NOMO-1 treated with DMSO at 0.1 percent for 48 hours (cell line): Measurements from ENCODE around the gene PCNT.
A peak's percentile ranks its signal among the peaks of the same experiment; 100 is the strongest.
"Not testable (repeated sequence)": the region's sequence is repeated elsewhere in the genome, so short reads cannot be mapped to it uniquely, and the experiment has no call there.

ENCODE experiments used
- DNase-seq: peaks from one replicate; lab custom pipeline; 2025; ENCODE audit not compliant: unreplicated experiment; lab: John Stamatoyannopoulos, UW

PCNT gene

DNA sequence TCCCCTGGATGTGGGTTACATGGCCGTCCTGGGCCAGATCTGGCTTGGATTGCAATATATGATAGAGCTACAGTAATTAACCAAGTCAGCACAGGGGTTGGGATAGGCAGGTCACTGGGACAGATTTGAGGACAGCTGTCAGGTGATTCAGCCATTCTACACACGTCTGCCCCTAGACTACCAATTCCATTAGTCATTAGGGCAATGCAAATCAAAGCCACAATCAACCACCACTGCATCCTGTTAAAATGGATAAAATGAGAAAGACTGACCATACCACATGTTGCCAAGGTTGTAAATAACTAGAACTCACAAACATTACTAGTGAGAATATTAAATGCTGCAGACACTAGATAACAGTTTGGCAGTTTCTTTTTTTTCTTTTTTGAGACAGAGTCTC lies 16.3 kb upstream of the PCNT start:
- no peak for DNase-seq

DNA sequence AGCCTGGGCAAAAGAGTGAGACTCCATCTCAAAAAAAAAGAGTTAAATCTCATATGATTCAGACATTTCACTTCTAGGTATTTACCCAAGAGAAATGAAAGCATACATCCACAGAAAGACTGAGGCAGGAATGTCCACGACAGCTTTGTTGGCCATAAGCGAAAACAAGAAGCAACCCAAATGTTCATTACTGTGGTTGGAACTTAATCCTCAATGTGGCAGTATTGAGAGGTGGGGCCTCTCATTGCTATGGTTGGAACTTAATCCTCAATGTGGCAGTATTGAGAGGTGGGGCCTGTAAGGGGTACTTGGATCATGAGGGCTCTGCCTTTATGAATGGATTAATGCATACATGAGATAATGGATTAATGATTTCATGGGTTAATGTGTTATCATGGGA lies 15.5 kb upstream of the PCNT start:
- no peak for DNase-seq

DNA sequence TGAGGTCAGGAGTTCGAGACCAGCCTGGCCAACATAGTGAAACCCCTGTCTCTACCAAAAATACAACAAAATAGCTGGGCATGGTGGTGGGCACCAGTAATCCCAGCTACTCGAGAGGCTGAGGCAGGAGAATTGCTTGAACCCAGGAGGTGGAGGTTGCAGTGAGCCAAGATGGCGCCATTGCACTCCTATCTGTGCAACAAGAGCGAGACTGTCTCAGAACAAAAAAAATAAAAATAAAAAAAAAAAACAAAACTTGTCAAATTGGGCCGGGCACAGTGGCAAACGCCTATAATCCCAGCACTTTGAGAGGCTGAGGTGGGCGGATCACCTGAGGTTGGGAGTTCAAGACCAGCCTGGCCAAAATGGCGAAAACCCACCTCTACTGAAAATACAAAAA lies 13.7 kb upstream of the PCNT start:
- not testable (repeated sequence) for DNase-seq

DNA sequence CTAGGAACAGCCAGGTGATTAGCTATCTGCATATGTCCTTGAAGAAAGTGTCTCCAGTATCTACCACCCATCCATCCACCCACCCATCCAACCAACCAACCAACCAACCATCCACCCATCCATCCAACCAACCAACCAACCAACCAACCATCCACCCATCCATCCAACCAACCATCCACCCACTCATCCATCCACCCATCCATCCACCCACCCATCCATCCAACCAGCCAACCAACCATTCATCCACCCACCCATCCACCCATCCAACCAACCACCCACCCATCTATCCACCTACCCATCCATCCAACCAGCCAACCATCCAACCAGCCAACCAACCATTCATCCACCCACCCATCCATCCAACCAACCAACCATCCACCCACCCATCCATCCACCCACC lies 12.4 kb upstream of the PCNT start:
- no peak for DNase-seq

DNA sequence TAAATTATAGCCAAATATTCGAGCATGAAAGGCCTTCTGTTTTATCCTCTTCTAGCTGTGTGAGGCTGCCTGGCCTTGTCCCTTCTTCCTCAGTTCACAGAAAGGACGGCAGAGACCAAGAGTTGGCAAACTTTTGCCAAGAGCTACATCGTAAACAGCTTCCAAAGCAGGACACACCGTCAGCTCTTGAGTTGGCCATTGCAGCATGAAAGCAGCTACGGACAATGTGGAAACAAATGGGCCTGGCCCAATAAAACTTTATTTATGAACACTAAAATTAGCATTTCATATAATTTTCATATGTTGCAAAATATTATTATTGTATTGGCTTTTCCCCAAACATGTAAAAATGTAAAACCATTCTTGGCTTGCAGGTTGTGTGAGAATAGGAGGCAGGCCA lies 11.0 kb upstream of the PCNT start:
- no peak for DNase-seq

DNA sequence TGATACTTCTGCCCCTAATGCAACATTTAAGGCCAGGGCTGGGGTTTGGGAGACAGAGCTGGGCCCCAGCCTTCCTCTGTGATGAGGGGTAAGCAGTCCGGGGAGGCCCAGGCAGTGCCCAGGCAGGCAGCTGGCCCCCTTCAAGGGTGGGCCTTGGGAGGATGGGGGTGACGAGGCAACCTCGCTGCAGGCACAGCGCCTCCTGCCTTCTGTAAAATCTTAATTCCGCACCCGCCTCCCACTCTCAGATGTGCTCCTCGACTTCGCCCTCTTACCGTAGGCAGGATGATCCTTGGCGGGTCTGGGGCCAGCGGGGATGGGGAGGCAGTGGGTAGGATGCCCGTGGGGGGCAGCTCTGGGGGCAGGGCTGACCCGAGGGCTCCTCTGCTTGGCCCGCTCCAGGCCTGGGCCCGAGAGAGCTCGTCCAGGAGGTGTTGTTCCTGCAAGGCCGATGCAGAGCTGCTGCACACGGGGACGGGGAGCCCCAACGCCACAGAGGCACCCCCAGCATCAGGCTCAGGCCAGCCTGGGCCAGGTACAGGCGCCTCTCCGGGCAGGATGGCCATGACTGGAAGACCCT lies 9.4 kb upstream of the PCNT start:
- no peak for DNase-seq

DNA sequence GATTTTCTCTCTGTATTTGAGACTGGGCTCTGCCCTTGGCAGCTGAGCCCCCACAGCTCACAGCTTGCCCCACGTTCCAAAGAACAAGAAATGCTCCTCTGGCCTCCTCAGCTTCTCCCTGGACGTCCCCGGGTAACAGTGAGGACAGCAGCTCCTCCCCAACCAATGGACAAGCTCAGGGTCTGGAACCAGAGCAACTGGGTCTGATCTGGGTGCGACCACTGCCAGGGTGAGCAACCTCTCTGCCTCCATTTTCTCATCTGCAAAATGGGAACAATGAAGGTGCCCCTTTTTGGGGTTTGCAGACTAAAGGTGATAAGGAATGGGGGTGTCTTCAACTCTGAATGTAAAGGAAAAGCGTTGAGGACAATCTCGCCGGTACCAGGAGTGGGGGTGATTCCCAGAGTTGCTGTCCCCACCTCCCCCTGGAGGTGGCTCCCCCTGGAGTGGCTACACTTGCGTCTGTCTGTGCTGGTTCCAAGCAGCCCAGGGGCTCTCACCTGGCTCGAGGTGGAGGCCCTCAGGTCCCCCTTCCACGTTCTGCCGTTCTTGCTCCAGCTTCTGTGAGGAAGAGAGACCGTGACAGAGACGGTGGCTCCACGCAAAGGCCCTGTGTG lies 7.1 kb upstream of the PCNT start:
- no peak for DNase-seq

DNA sequence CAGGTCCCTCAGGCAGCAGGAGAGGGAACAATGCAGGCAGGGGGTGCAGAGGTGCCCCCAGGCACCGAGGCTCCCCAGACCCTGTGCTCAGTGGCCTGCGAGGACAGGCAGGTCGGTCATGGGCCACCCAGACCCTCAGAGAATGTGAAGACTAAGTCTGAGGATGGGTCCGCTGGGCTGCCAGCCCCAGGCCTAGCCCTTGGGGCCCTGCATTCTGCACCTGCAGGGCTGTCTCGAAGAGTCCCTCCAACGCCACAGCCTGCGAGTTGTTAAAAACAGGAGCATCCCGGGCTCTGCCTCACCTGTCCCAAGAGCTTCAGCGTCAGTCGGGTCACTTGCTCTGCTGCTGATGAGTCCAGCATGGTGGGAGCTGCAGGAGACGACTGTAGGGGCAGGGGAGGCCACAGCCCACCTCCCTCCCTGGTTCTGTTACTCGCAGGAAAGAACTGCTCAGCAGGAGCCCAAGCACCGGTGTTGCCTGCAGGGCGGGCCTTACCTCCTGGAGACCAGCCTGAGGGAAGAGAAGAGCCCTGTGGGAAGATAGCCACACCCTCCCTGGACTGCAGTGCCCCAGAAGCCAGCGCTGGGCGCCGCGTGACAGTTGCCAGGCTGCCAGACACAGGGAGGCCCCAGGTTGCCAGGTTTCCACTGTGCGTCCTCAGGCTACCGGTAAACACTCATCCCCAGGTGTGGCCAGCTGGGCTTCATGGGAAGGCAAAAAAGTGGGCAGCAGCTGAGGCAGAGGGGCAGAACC lies 6.1 kb upstream of the PCNT start:
- DNase-seq: no peak

DNA sequence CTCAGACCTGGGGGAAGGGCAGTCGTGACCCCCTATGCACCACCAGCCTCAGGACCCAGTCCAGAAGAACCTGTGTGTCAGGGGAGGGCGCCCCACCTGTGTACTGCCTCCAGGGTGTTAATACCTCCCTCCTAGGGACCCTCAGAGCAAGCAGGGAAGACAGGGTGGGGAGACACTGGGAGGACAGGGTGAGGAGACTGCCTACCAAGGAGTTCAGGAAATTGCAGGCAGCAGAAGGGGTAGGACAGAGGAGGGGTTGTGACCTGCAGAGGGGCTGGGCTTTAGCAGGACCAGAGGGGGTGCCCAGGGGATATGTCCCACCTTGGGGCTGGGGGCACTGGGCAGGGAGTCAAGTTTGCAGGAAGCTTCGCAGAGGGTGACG lies 5.5 kb upstream of the PCNT start:
- no peak for DNase-seq

DNA sequence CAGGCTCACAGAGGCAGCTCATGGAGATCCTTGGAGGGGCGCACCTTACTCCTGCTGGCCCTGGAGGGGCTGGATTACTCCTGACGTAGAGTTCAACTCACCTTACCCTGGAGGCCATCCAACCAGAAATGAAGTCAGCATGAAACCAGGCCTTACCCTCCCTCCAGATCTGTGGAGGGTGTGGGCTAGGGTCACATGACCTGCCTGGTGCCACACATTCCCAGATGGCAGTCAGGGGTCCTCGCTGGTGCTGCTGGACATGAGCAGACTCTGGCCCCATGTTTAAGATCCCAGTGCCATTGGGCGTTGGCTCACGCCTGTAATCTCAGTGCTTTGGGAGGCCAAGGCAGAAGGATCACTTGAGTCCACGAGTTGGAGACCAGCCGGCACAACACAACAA lies 4.8 kb upstream of the PCNT start:
- DNase-seq: no peak

DNA sequence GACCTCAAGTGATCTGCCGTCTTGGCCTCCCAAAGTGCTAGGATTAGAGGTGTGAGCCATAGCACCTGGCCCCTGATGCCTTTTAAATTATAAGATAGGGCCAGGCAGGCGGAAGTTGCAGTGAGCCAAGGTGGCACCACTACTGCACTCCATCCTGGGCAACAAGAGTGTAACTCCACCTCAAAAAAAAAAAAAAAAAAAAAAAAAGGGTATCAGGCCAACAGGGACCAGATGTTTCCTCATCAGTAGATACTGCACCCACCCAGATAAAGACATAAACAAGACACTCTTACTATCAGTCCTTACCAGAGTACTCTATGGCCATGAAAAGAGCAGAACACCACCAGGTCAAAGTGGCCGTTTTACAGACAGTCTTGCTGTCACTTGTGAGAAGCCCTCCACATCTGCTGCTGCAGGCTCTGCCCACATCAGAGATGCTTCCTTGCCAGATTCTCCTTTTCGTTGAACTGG lies 3.6 kb upstream of the PCNT start:
- DNase-seq: no peak

DNA sequence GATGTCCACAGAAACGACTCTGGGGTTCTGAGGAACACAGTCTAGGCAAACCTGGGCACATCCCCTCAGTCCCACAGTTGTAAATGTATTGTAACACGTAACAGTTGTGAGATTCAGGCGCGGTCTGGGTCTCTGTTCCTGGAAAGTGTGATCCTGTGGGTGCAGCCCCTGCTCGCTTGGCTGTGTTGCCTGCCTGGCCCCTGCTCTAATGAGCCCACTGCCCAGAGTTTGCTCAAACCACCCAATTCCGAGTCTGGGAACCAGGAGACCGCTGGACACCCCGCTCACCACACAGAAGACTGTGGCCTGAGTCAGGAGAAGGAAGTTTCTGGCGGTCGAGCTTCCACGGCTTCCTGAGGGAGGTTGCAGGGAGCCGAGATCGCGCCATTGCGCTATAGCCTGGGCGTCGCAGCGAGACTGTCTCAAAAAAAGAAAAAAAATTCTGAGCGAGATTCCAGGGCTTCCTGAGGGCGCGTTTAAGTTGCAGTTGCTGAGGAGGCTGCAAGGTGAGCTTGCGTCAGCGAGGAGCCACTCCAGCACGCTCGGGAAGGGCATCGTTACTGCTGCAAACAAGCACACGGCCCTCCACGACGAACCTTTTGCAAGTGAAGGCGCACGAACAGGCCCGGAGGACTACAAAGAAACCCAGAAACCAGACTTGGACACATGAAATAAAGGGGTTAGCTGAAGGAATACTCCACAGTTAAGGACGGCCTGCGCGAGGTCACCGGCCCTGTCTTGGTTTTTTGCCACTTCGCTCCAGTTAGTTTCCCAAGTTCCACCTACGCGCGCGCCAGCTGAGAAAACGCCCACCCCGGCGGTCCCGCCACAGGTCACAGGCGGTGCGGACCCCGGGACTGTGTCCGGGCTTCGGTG lies 1.4 kb upstream of the PCNT start:
- DNase-seq: peak; percentile 23

DNA sequence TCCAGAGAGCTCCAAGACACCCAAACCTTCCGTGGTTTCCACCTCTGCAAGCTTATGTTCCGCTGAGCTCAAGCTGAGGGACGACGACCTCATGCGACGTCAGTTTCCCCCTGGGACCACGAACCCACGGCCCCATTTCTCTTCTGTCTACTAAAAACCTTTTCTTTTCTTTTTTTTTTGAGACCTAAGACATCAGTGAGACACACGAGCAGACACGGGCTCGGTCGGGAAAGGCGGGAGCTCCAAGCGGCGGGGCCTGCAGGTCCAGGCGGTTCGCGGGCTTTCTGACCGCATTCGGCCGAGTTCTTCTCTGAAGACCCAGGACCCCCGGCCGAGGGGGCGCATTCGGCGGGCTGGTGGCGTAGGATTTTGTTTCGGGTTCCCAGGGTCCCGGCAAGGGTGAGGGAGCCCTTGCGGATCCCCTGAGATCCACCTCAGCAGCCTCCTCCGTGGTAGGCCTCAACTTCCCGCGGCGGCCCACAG lies 688 bp upstream of the PCNT start:
- DNase-seq: peak; percentile 25

DNA sequence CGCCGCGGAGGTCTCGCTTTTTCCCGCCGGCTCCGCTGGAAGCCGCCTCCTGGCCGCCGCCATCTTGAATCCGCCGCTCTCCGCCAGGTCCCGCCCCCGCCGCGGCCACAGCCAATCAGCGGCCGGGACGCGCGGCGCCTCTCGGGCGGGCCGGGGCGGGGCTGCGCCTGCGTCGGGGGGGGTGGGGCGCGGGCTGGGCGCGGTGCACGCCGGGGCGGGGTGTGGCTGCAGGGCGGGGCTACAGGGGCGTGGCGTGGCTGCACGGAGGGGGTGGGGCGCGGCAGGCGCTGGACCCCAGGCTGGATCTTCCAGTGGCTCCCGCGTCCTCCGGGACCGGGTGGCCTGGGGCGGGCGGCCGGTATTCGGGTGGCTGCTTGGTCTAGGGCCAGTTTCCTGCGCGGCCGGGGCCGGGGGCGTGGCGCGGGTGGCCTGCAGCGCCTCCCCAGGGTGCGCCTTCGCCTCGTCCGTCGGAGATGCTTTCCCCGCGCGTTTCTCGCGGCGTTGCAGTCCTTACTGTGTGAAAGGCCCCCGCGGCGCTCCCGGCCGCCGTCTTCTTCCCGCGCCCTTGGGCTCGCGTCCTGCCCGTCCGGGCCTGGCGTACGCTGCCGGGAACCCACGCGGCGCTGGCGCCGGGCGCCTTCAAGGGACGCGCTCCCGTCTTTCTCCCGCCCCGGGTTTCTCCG lies 575 bp downstream of the PCNT start:
- DNase-seq: peak; percentile 51

DNA sequence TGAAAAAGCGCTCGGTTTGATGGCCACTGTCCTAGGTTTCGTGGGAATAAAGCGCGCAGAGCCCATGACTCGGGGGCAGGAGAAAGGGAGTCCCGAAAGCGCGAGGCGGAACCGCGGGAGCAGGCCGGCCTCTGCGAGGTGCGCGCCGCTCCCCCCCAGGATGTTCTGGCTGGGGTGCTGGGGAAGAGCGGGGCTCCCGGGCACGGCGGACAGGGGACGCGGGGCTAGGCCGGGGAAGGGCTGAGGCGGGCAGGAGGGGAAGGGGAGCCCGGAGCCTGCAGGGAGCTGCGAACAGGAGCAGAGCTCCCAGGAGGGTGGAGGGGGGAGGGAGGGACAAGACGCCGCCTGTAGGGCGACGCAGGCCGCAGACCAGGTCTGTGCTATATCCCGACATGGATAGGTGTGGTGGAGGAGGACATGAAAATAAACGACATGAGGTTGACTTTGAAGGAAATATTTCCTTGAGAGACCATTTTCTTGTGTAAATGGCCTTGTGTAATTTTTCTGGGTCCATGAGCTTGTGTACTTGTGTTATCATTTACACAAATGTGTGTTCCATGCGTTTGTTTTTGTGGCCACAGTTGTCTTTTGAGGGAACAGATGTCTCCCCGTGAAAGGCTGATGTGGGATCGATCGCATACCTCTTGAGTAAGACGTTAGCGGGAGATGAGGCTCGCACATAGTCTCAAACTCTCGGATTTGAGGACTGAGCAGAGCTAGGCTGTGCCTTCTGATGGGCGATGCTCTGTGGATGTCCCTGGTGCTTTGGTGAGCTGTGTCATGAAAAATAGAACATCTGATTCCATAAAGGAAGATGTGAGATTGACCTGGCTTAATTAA lies 1.3 kb downstream of the PCNT start:
- peak; percentile 19 for DNase-seq

DNA sequence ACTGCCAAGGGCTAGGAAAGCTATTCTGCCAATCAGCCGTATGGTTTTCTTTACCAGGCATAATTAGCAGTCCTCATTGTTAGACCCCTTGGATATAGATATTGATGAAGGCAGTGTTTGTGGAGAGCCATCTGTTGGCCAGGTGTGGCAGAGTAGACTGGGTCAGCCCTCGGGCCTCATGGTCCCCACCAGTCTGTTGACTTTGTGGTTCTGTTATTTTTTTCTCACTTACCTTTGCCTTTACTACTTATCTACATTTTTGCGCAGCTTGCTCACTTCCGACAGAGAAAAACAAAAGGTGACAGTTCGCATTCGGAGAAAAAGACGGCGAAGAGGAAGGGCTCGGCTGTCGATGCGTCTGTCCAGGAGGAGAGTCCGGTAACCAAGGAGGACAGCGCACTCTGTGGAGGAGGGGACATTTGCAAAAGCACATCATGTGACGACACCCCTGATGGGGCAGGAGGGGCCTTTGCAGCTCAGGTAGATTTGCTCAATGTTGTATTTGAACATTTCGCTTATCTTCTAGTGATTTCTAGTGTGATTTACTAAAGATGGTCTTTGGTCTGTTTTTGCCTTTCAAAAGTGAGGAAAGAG lies 2.3 kb downstream of the PCNT start:
- DNase-seq: no peak

DNA sequence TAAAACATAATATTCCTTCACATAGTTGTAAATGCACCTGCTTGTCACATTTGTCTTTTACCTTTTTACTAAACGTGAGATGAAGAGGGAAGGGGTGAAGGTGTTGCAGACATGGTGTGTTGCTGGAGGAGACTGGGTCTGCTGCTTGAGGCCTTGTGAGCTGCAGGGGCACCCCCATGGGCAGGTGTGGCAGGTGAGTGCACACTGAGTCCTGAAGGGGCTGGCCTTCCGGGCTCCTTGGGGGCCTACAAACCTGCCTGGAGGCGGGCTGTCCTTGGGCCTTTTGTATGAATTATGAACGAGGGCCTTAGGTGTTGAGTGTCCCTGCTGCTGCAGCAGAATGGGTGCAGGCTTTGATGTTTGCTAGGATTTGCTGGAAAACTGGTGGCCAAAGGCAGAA lies 3.8 kb downstream of the PCNT start:
- DNase-seq: no peak

DNA sequence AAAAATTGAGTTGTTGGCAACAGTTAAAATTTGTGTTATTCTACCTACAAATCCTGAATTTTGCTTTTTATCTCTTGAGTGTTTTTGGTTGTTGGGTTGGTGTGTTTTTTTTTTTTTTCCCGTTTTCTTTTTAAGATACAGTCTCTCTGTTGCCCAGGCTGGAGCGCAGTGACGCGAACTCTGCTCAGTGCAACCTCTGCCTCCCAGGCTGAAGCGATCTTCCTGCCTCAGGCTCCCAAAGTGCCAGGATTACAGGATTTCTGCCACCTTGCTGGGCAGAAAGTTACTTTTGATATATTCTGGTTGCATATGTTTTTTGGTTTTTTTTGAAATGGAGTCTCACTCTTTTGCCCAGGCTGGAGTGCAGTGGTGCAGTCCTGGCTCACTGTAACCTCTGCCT lies 4.2 kb downstream of the PCNT start:
- no peak for DNase-seq

DNA sequence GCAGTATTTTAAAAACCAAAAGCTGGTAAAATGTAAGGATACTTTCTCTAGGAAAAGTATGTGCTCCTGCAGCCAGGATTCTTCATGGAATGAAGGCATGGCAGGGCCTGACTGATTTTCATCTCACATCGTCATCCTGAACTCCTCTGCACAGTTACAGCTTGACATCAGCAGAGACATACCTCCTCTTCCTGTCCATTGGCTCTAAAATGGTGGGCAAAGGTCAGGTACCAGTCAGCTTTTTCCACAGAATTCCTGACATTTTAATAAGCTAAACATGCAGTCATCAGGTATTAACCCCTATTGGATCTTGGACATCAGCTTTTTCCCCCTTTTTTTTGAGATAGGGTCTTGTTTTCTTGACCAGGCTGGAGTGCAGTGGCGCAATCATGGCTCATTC lies 5.8 kb downstream of the PCNT start:
- DNase-seq: no peak
